A549 (cell line): ENCODE results near the gene SSR1.
"Not testable (repeated sequence)": the region's sequence is repeated elsewhere in the genome, so short reads cannot be mapped to it uniquely, and the experiment has no call there.

Experiments used
- EP300 ChIP-seq, 2 experiments: fragments of >200 bp; sonication (Bioruptor Twin); formaldehyde crosslinking; IDR thresholded peaks; 2 replicates in 1 of 2; 3 replicates in 1 of 2; pipeline ENCODE4 v1.6.1; 2016 to 2017
- FOSL2 ChIP-seq, 2 experiments: fragments of 450-650 bp in 1 of 2; fragments of >200 bp in 1 of 2; sonication (Bioruptor Twin) in 1 of 2; formaldehyde crosslinking; IDR thresholded peaks; 2 replicates each; pipeline versions ENCODE4 v1.5.0 to v1.6.1; 2016 to 2020; ENCODE audit warnings: mild to moderate bottlenecking in 1 of 2, moderate library complexity in 1 of 2
- RNF2 ChIP-seq: fragments of 200-600 bp; sonication (generic); IDR thresholded peaks from 2 replicates; pipeline ENCODE4 v1.6.1; 2016; ENCODE audit warnings: low read depth, mild to moderate bottlenecking, antibody characterized with exemption, moderate library complexity, borderline replicate concordance
- TF ChIP-seq, protein P1 (sequence below): fragments of >200 bp; sonication (Bioruptor Twin); formaldehyde crosslinking; IDR thresholded peaks from 3 replicates; pipeline ENCODE4 v1.5.1; 2016
- TF ChIP-seq, protein P2 (sequence below): IDR thresholded peaks from 2 replicates; pipeline ENCODE4 v1.6.1; 2012
- TF ChIP-seq, protein P3 (sequence below): fragments of 200-600 bp; sonication (generic); IDR thresholded peaks from 2 replicates; pipeline ENCODE4 v1.6.1; 2016; ENCODE audit warnings: antibody characterized with exemption, mild to moderate bottlenecking, moderate library complexity

DNA sequence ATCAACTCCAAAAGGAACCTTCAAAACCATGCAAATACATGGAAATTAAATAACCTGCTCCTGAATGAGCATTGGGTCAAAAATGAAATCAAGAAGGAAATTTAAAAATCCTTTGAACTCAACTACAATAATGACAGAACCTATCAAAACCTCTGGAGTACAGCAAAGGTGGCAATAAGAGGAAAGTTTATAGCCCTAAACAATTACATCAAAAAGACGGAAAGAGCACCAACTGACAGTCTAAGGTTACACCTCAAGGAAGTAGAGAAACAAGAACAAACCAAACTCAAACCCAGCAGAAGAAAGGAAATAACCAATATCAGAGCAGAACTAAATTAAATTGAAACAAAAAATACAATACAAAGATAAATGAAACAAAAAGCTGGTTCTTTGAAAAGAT lies 37.6 kb upstream of the SSR1 start:
- TF ChIP-seq, protein P1, sequence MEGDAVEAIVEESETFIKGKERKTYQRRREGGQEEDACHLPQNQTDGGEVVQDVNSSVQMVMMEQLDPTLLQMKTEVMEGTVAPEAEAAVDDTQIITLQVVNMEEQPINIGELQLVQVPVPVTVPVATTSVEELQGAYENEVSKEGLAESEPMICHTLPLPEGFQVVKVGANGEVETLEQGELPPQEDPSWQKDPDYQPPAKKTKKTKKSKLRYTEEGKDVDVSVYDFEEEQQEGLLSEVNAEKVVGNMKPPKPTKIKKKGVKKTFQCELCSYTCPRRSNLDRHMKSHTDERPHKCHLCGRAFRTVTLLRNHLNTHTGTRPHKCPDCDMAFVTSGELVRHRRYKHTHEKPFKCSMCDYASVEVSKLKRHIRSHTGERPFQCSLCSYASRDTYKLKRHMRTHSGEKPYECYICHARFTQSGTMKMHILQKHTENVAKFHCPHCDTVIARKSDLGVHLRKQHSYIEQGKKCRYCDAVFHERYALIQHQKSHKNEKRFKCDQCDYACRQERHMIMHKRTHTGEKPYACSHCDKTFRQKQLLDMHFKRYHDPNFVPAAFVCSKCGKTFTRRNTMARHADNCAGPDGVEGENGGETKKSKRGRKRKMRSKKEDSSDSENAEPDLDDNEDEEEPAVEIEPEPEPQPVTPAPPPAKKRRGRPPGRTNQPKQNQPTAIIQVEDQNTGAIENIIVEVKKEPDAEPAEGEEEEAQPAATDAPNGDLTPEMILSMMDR, result not testable (repeated sequence)
- TF ChIP-seq, protein P2, sequence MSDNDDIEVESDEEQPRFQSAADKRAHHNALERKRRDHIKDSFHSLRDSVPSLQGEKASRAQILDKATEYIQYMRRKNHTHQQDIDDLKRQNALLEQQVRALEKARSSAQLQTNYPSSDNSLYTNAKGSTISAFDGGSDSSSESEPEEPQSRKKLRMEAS, result not testable (repeated sequence)
- not testable (repeated sequence) for TF ChIP-seq RNF2; FOSL2 (IDR thresholded peaks at IDR 0.05); FOSL2 (CRISPR knock-in tag; IDR thresholded peaks at IDR 0.05); EP300 (IDR thresholded peaks at IDR 0.05)
- TF ChIP-seq, protein P3, sequence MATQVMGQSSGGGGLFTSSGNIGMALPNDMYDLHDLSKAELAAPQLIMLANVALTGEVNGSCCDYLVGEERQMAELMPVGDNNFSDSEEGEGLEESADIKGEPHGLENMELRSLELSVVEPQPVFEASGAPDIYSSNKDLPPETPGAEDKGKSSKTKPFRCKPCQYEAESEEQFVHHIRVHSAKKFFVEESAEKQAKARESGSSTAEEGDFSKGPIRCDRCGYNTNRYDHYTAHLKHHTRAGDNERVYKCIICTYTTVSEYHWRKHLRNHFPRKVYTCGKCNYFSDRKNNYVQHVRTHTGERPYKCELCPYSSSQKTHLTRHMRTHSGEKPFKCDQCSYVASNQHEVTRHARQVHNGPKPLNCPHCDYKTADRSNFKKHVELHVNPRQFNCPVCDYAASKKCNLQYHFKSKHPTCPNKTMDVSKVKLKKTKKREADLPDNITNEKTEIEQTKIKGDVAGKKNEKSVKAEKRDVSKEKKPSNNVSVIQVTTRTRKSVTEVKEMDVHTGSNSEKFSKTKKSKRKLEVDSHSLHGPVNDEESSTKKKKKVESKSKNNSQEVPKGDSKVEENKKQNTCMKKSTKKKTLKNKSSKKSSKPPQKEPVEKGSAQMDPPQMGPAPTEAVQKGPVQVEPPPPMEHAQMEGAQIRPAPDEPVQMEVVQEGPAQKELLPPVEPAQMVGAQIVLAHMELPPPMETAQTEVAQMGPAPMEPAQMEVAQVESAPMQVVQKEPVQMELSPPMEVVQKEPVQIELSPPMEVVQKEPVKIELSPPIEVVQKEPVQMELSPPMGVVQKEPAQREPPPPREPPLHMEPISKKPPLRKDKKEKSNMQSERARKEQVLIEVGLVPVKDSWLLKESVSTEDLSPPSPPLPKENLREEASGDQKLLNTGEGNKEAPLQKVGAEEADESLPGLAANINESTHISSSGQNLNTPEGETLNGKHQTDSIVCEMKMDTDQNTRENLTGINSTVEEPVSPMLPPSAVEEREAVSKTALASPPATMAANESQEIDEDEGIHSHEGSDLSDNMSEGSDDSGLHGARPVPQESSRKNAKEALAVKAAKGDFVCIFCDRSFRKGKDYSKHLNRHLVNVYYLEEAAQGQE, result not testable (repeated sequence)
